Left ventricle myocardium superior (tissue), 1 donor: ENCODE data around the gene PAK3. TPM values are rescaled to one million over a fixed set of nuclear protein-coding genes. Genes with fewer than 3 reads are reported as not detected.

ENCODE experiments used
- ATAC-seq: fragments of 200-7000 bp; cut with Tn5 transposase; one replicate; pipeline ENCODE4 v1.9.1; 2020; ENCODE audit warnings: mild to moderate bottlenecking, moderate library complexity
- DNase-seq: peaks from one replicate; pipeline ENCODE4 v3.0.0-alpha.2; 2020
- intact Hi-C: fragments of 100-400 bp; cut with micrococcal nuclease; formaldehyde crosslinking; loops from one replicate; pipeline ENCODE4 v1.11.0; 2022
- total RNA-seq: library from RNA; stranded (reverse); fragmentation: NEBNext Ultra II Directional; extraction: Animal tissue kit (Norgen Biotek cat#: 25700); gene quantifications from one replicate; pipeline ENCODE4 v1.2.1, GENCODE V29; 2021
- donor health status: DM: no; HTN: yes; CAD: no; lungs with severe emphysema.

The PAK3 gene
- total RNA-seq, 1 donor from 2014 or later = 0.64 TPM

DNA sequence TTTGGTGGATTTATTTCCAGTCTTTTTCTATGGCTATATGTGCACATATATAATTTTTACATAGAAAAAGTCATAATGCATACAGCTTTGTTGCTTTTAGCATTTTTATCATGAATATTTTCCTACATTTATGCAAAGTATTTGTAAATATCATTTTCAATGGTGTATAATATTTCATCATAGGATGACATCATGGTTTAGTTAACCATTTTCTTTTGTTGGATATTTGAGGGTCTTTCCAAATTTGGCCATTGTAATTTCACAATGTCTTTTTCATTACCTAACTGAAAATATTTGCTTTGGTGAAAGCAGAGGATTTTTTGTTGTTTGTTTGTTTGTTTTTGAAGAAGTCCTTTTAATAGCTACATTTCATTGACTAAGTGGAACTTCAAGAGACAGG is 31.0 kb downstream of the PAK3 start:
- intact Hi-C loops = no loop called here
- ATAC-seq (no peak), DNase-seq (no peak)

DNA sequence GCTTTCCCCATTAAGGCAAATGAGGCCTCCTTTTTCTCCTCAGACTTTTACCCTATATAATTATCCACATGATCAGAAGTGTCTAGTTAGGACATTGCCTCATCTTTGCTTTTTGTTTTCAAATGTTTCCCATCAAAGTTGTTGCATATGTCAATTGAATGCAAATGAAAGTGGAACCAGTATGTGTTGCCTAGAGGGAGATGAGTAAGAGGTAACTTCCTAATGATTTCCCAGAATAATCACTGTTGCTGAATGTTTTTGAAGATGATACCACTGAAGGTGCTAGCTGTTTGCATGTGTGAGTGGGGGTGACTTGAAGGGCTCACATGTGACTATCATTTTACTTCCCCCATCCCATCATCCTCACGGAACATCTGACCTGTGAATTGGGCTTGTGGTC is 33.9 kb downstream of the PAK3 start:
- DNase-seq = no peak
- intact Hi-C loops = no loop called here
- no peak for ATAC-seq

- intact Hi-C loops = no loop called here
- ATAC-seq (no peak), DNase-seq (no peak)
These were observed 35.6 kb downstream of the PAK3 start for GRCh38 chrX:111131572-111131971.

- DNase-seq (no peak), ATAC-seq (no peak)
- intact Hi-C loops = no loop called here
These were observed 37.4 kb downstream of the PAK3 start for GRCh38 chrX:111133389-111133788.

- ATAC-seq = no peak
- intact Hi-C loops = no loop called here
- DNase-seq = no peak
These were observed 49.9 kb downstream of the PAK3 start for GRCh38 chrX:111145878-111146277.

- no peak for DNase-seq
- intact Hi-C loops = no loop called here
- ATAC-seq = no peak
These were observed 55.8 kb downstream of the PAK3 start for GRCh38 chrX:111151764-111152163.

GRCh38 chrX:111159232-111159631 is 63.2 kb downstream of the PAK3 start:
- ATAC-seq (no peak), DNase-seq (no peak)
- intact Hi-C loops = no loop called here

DNA sequence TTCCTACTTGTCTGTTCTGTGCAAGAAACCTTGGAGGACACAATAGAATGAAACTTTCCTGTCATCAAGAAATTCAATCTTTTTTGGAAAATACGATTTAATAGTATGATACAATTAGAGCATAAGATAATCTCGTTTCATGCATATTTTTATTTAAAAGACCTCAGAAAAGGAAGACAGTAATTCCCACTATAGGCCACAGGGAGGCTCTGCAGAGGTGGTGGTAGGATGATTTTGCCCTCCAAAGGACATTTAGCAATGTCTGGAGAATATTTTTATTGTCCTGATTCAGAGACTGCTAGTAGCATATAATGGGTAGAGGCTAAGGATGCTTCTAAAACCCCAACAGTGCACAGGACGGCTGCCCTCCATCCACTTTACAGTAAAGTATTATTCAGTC is 68.7 kb downstream of the PAK3 start:
- intact Hi-C loops = no loop called here
- DNase-seq = no peak
- no peak for ATAC-seq

DNA sequence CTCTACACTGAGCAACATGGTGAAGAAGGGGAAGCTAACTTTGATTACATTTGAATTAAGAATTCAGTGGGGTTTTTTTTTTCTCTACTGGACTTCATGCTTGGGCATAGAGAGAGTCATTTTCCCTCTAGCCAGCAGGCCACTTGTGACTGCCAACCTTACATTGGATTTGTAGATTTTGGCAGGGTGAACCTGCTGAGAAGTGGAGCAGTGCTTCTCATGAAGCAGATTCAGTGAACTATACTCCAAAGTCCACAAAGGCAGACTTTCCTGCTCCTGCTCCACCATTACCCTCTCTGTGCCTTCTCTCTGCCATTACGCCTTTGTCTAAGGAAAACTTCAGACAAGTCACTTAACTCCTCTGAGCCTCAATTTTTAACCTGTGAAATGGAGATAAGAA is 69.9 kb downstream of the PAK3 start:
- no peak for ATAC-seq
- intact Hi-C loops = no loop called here
- no peak for DNase-seq

- no peak for ATAC-seq
- DNase-seq = no peak
- intact Hi-C loops = no loop called here
These were observed 71.3 kb downstream of the PAK3 start for GRCh38 chrX:111167334-111167733.

- intact Hi-C loops = no loop called here
- DNase-seq = no peak
- ATAC-seq = no peak
These were observed 72.3 kb downstream of the PAK3 start for GRCh38 chrX:111168314-111168713.

- DNase-seq (no peak), ATAC-seq (no peak)
- intact Hi-C loops = no loop called here
These were observed 73.2 kb downstream of the PAK3 start for GRCh38 chrX:111169141-111169540.

DNA sequence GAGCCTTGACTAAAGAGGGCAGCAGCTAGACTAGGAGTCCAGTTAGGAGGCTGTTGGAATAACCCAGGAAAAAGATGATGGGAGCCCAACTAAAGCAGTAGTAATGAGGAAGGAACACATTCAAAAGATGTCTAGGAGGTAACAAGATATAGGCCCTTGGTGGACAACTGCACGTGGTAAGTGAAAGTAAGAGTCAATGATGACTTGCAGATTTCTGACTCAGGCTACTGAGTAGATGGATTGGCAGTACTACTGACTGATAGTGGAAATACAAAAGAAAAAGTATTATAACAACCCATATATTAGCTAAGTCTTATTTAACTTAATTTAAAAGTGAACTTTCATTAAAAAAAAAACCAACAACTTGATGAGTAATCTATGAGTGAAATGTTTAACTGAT is 74.0 kb downstream of the PAK3 start:
- intact Hi-C loops = no loop called here
- ATAC-seq (no peak), DNase-seq (no peak)

DNA sequence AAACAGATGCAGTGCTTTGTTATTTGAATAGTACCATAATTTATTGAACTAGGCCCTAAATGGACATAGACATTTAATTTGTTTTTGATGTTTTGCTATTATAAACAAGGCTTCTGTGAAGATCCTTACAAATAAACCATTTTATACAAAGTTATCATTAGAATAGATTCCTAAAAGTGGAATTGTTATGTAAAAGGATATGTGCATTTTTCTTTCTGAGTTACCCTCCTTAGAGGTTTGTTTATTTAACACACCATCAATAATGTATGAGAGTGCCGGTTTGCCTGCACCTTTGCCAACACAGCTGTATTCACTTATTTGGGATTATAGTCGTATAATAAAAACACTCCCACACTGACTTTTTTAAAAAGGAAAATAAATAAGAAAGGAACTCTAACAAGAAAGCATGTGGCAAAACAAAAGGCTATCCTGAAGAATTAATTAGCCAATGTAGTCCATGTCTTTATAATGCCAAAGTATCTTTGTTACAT is 84.8 kb downstream of the PAK3 start:
- intact Hi-C loops = no loop called here
- ATAC-seq (no peak), DNase-seq (no peak)

GRCh38 chrX:111181951-111182350 is 86.0 kb downstream of the PAK3 start:
- intact Hi-C loops = no loop called here
- ATAC-seq = no peak
- no peak for DNase-seq

DNA sequence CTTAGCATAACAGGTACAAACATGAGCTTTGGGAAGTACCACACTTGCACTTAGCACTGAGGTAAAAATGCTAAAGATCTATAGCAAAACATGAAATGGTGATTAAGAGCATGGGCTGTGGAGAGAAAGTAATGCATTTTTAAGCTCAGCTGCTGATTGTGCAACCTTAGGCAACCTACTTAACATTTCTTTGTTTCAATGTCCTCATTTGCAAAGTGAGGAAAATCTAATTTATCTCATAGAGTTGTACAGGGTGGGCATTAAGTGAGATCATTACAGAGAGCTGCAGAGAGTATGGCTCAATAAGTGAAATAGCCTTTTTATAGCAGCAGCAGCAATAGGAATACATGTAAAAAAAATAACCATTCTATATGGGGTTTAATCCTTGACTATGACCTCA is 87.0 kb downstream of the PAK3 start:
- DNase-seq (no peak), ATAC-seq (no peak)
- intact Hi-C loops = no loop called here

GRCh38 chrX:111191598-111191997 is 95.6 kb downstream of the PAK3 start:
- DNase-seq (no peak), ATAC-seq (no peak)
- intact Hi-C loops = no loop called here

- ATAC-seq = no peak
- intact Hi-C loops = no loop called here
- no peak for DNase-seq
These were observed 103.5 kb downstream of the PAK3 start for GRCh38 chrX:111199505-111199904.

DNA sequence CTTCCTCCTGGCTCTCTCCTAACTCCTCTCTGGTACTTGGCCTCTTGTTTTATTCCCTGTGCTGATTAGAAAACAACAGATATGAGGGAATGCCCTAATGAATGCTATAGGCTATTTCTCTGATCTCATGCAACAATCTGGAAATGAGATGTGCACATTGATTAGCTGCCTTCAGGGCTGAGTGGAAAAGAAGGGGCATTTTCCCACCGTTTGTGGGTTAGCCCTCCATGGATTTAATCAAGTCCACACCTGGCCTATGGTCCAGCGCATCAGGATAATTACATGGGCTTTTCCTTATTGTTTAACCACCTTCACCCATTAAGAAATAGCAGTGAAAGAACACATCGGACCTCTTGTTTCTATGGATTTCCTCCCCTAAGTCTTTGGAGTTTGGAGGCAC is 104.3 kb downstream of the PAK3 start:
- ATAC-seq = no peak
- intact Hi-C loops = no loop called here
- DNase-seq = no peak

DNA sequence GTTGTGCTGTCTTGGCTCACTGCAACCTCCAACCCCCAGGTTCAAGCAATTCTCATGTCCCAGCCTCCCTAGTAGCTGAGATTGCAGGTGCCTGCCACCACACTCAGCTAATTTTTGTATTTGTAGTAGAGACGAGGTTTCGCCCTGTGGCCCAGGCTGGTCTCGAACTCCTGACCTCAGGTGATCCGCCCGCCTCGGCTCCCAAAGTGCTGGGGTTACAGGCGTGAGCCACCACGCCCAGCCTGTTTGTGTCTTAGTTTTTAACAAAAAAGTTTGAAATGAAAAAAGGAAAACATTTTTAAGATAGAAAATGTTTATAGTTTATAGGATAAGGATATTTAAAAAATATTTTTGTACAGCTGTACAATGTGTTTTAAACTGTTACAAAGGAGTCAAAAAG is 111.9 kb downstream of the PAK3 start:
- DNase-seq = no peak
- intact Hi-C loops = no loop called here
- no peak for ATAC-seq

DNA sequence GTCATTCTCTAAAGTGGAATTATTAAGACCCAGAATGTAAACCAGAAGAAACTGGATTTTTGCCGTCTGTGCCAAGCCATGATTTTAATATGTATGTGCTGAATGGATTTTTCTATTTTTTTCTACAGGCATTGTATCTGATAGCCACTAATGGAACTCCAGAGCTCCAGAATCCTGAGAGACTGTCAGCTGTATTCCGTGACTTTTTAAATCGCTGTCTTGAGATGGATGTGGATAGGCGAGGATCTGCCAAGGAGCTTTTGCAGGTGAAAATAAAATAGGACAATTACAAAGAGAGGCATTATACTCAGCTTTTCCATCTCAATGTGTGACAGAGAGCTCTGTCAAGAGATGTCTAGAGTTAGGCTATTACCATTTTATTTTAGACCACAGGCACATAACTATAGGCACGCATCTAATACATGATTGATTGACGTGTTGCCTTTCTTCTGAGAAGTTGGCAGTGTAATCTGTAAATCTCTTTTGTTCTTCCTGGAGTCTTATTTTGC is 120.4 kb downstream of the PAK3 start:
- DNase-seq (no peak), ATAC-seq (no peak)
- intact Hi-C loops = no loop called here

GRCh38 chrX:111244235-111244750 is 148.3 kb downstream of the PAK3 start:
- ATAC-seq (no peak), DNase-seq (no peak)
- intact Hi-C loops = no loop called here
